ENCODE results near the gene ZNF331. TPM values are rescaled to one million over a fixed set of nuclear protein-coding genes. Genes with fewer than 3 reads are reported as not detected.
A peak's percentile ranks its signal among the peaks of the same experiment; 100 is the strongest.

Gene ZNF331
- total and polyA plus RNA-seq, 2 donors (not counting 1 experiment from before 2014, with no cell fraction given): 4.8 to 16.2 TPM

DNA sequence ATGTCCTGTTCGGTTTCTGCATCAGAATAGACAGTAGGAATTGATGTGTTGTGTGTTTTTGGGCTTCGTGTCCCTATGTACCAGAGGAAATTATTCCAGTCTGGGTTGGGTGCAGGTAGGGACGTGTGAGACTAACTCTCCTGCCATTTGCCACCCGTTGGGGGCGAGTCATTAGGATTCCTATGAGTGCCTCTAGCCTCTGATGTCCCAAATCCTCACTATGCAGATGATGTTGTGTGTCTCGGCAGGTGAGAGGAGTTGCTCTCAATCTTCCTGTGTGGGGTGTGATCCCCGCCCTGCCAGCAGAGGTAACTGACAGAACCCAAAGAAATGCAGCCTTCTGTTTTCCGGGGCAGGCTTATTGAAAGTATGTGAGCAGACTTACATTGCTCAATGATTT, 31.2 kb upstream of the ZNF331 start:
- H3K27ac ChIP-seq (ENCODE audit: insufficient read depth, low read length): no peak overlapping the region
- H3K4me1 ChIP-seq (ENCODE audit: control insufficient read depth, extremely low read depth, insufficient read depth, low read length): no peaks in the 10 kb centered on the region
- H4K20me1 ChIP-seq (ENCODE audit: control insufficient read depth, extremely low read depth, insufficient read depth, low read length): no peaks in the 10 kb centered on the region
- TF ChIP-seq EZH2 (IDR thresholded peaks at IDR 0.05; ENCODE audit: low read length, missing control alignments): no peak
- TF ChIP-seq, protein P1, sequence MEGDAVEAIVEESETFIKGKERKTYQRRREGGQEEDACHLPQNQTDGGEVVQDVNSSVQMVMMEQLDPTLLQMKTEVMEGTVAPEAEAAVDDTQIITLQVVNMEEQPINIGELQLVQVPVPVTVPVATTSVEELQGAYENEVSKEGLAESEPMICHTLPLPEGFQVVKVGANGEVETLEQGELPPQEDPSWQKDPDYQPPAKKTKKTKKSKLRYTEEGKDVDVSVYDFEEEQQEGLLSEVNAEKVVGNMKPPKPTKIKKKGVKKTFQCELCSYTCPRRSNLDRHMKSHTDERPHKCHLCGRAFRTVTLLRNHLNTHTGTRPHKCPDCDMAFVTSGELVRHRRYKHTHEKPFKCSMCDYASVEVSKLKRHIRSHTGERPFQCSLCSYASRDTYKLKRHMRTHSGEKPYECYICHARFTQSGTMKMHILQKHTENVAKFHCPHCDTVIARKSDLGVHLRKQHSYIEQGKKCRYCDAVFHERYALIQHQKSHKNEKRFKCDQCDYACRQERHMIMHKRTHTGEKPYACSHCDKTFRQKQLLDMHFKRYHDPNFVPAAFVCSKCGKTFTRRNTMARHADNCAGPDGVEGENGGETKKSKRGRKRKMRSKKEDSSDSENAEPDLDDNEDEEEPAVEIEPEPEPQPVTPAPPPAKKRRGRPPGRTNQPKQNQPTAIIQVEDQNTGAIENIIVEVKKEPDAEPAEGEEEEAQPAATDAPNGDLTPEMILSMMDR (conservative IDR thresholded peaks at IDR 0.05 in 1 of 2, IDR thresholded peaks at IDR 0.05 in 1 of 2; ENCODE audit: low read depth in 1 of 2, low read length in 2 of 2): no peak
- H3K36me3 ChIP-seq (ENCODE audit: control insufficient read depth, insufficient read depth, low read length): no peaks in the 10 kb centered on the region
- H3K27me3 ChIP-seq (ENCODE audit: control insufficient read depth, insufficient read depth, low read length): no peaks in the 10 kb centered on the region
- no peak overlapping the region for H3K9ac ChIP-seq (ENCODE audit: insufficient read depth, low read length)
- H3K9me3 ChIP-seq (ENCODE audit: control insufficient read depth, insufficient read depth, low read depth, low read length): no peaks in the 10 kb centered on the region
- H3K4me2 ChIP-seq (ENCODE audit: extremely low read depth, insufficient read depth, low read length): no peak overlapping the region
- H3K79me2 ChIP-seq (ENCODE audit: control insufficient read depth, insufficient read depth, low read length): no peaks in the 10 kb centered on the region
- no peak overlapping the region for H2AFZ ChIP-seq (ENCODE audit: low read length)
- H3K4me3 ChIP-seq (replicated peaks in 1 of 4; ENCODE audit: control extremely low read depth in 1 of 4, insufficient read depth in 1 of 4, low read depth in 3 of 4, low read length in 4 of 4): no peak overlapping the region
- DNase-seq (ENCODE audit: low read depth in 2 of 2): no peak

DNA sequence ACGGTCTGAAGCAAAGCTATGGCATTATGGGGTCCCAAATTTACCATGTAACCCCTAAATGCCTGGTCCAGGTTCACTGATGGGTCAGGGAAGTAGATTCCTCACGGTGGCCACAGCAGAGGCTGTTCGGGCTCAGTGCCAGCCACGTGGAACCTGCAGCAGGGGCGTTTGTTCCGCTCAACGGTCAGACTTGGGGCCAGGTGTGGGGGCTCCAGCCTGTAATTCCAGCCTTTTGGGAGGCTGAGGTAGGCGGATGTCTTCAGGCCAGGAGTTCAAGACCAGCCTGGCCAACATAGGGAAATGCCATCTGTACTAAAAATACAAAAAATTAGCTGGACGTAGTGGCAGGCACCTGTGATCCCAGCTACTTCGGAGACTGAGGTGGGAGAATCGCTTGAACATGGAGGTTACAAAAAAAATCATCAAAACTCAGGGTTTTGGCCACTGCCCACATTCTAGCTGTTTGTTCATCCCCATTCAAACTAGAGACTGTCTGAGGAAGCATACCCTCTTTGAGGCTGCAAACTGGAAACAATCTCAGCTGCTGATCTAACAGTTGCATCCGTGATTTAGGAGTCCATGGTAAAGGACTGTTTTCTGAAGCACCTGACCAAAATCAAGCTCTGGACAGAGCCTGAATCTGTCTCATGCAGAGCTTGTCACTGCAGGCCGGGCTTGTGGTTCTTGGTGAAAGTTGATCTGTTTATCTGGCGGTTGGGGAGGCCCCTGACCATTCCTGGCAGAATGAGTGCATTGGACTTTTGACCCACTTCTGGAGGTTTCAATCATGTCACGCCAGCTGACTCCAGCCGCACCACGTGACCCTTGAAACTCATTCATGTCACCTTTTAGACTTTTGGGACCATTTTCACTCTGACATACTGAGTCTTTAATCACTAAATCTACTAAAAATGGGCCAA, 30.2 kb upstream of the ZNF331 start:
- no peak overlapping the region for H3K27ac ChIP-seq (ENCODE audit: insufficient read depth, low read length)
- no peak overlapping the region for H2AFZ ChIP-seq (ENCODE audit: low read length)
- H3K9me3 ChIP-seq (ENCODE audit: control insufficient read depth, insufficient read depth, low read depth, low read length): no peaks in the 10 kb centered on the region
- no peaks in the 10 kb centered on the region for H3K4me1 ChIP-seq (ENCODE audit: control insufficient read depth, extremely low read depth, insufficient read depth, low read length)
- H3K4me2 ChIP-seq (ENCODE audit: extremely low read depth, insufficient read depth, low read length): no peak overlapping the region
- DNase-seq (ENCODE audit: low read depth in 2 of 2): peak in 1 of 2 donors; percentile 40
- H3K4me3 ChIP-seq (replicated peaks in 1 of 4; ENCODE audit: control extremely low read depth in 1 of 4, insufficient read depth in 1 of 4, low read depth in 3 of 4, low read length in 4 of 4): no peak overlapping the region
- H3K79me2 ChIP-seq (ENCODE audit: control insufficient read depth, insufficient read depth, low read length): no peaks in the 10 kb centered on the region
- H4K20me1 ChIP-seq (ENCODE audit: control insufficient read depth, extremely low read depth, insufficient read depth, low read length): no peaks in the 10 kb centered on the region
- H3K36me3 ChIP-seq (ENCODE audit: control insufficient read depth, insufficient read depth, low read length): no peaks in the 10 kb centered on the region
- no peak for TF ChIP-seq EZH2 (IDR thresholded peaks at IDR 0.05; ENCODE audit: low read length, missing control alignments)
- TF ChIP-seq, protein P1 (conservative IDR thresholded peaks at IDR 0.05 in 1 of 2, IDR thresholded peaks at IDR 0.05 in 1 of 2; ENCODE audit: low read depth in 1 of 2, low read length in 2 of 2): no peak
- H3K9ac ChIP-seq (ENCODE audit: insufficient read depth, low read length): no peak overlapping the region
- H3K27me3 ChIP-seq (ENCODE audit: control insufficient read depth, insufficient read depth, low read length): no peaks in the 10 kb centered on the region

DNA sequence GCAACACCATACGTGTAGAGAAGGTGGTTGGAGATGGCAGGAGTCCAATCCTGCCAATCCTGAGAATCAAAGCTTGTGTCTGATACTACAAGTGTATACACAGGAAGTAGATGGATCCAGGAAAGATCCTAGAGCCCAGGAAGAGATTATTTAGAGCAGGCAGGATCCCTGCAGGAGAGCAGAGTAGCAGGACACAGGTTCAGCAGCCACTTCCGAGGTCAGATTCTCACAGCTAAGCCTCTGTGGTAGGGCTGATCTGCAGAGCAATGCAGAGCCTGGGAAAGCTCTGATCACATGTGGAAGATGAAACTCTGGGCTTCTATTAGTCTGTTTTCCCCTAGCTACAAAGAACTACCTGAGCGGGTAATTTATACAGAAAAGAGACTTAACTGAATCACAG, 28.5 kb upstream of the ZNF331 start:
- no peak overlapping the region for H3K27ac ChIP-seq (ENCODE audit: insufficient read depth, low read length)
- H3K4me3 ChIP-seq (replicated peaks in 1 of 4; ENCODE audit: control extremely low read depth in 1 of 4, insufficient read depth in 1 of 4, low read depth in 3 of 4, low read length in 4 of 4): no peak overlapping the region
- no peaks in the 10 kb centered on the region for H3K36me3 ChIP-seq (ENCODE audit: control insufficient read depth, insufficient read depth, low read length)
- no peaks in the 10 kb centered on the region for H4K20me1 ChIP-seq (ENCODE audit: control insufficient read depth, extremely low read depth, insufficient read depth, low read length)
- H3K79me2 ChIP-seq (ENCODE audit: control insufficient read depth, insufficient read depth, low read length): no peaks in the 10 kb centered on the region
- no peak overlapping the region for H3K4me2 ChIP-seq (ENCODE audit: extremely low read depth, insufficient read depth, low read length)
- H3K27me3 ChIP-seq (ENCODE audit: control insufficient read depth, insufficient read depth, low read length): no peaks in the 10 kb centered on the region
- H3K9me3 ChIP-seq (ENCODE audit: control insufficient read depth, insufficient read depth, low read depth, low read length): no peaks in the 10 kb centered on the region
- H3K4me1 ChIP-seq (ENCODE audit: control insufficient read depth, extremely low read depth, insufficient read depth, low read length): no peaks in the 10 kb centered on the region
- DNase-seq (ENCODE audit: low read depth in 2 of 2): no peak
- TF ChIP-seq EZH2 (IDR thresholded peaks at IDR 0.05; ENCODE audit: low read length, missing control alignments): no peak
- TF ChIP-seq, protein P1 (conservative IDR thresholded peaks at IDR 0.05 in 1 of 2, IDR thresholded peaks at IDR 0.05 in 1 of 2; ENCODE audit: low read depth in 1 of 2, low read length in 2 of 2): no peak
- no peak overlapping the region for H2AFZ ChIP-seq (ENCODE audit: low read length)
- H3K9ac ChIP-seq (ENCODE audit: insufficient read depth, low read length): no peak overlapping the region
